WTC11 (cell line): ENCODE results near the gene ALPI. TPM values are rescaled to one million over a fixed set of nuclear protein-coding genes. Genes with fewer than 3 reads are reported as not detected.

Experiments
- ATAC-seq: fragments of 200-7000 bp; cut with Tn5 transposase; 2 replicates; pipeline ENCODE4 v1.10.0; 2021; ENCODE audit warnings: mild to moderate bottlenecking, moderate library complexity
- CTCF ChIA-PET: fragments of 300-600 bp; sonication (Branson Sonifier 250); formaldehyde crosslinking; loops from one replicate; lab custom pipeline; 2021; ENCODE audit warnings: antibody characterized with exemption; lab: Charles Lee
- POLR2A ChIA-PET: fragments of 350-600 bp; sonication (Branson Sonifier 250); formaldehyde crosslinking; loops from one replicate; lab custom pipeline; 2021; ENCODE audit warnings: antibody characterized with exemption; lab: Charles Lee
- DNase-seq: peaks from one replicate; pipeline ENCODE4 v3.0.0; 2021; ENCODE audit warnings: low spot score
- H3K27ac Mint-ChIP-seq: 2 replicates; pipeline ENCODE4 v1.8.0; 2021; ENCODE audit warnings: mixed read lengths
- H3K27me3 Mint-ChIP-seq: 2 replicates; pipeline ENCODE4 v1.8.0; 2021; ENCODE audit warnings: low read depth, mild to moderate bottlenecking, moderate library complexity, mixed read lengths
- H3K36me3 Mint-ChIP-seq: 2 replicates; pipeline ENCODE4 v1.8.0; 2021; ENCODE audit warnings: mixed read lengths
- H3K4me1 Mint-ChIP-seq: 2 replicates; pipeline ENCODE4 v1.8.0; 2022; ENCODE audit warnings: mixed read lengths
- H3K4me3 Mint-ChIP-seq: 2 replicates; pipeline ENCODE4 v1.8.0; 2021; ENCODE audit warnings: mild to moderate bottlenecking, moderate library complexity, mixed read lengths
- H3K9me3 Mint-ChIP-seq: 2 replicates; pipeline ENCODE4 v1.8.0; 2021; ENCODE audit warnings: mixed read lengths
- ATF1 ChIP-seq: sonication (generic); formaldehyde crosslinking; IDR thresholded peaks from 2 replicates; pipeline ENCODE4 v1.8.1; 2023; ENCODE audit warnings: mild to moderate bottlenecking, moderate library complexity, missing genetic modification reagents
- ATF6 ChIP-seq: sonication (generic); formaldehyde crosslinking; IDR thresholded peaks from 2 replicates; pipeline ENCODE4 v1.8.1; 2023; ENCODE audit warnings: mild to moderate bottlenecking, missing genetic modification reagents
- CBFB ChIP-seq: sonication (generic); formaldehyde crosslinking; IDR thresholded peaks from 2 replicates; pipeline ENCODE4 v1.8.1; 2022; ENCODE audit warnings: mild to moderate bottlenecking, low read depth, missing genetic modification reagents
- EMX1 ChIP-seq: fragments of 250-450 bp; sonication (Bioruptor Pico); IDR thresholded peaks from 2 replicates; pipeline ENCODE4 v1.8.0; 2021; ENCODE audit warnings: mild to moderate bottlenecking
- JUN ChIP-seq: sonication (generic); formaldehyde crosslinking; IDR thresholded peaks from 2 replicates; pipeline ENCODE4 v1.8.0; 2023; ENCODE audit warnings: mild to moderate bottlenecking, missing genetic modification reagents
- NFATC4 ChIP-seq: fragments of 250-450 bp; sonication (Bioruptor Pico); IDR thresholded peaks from 2 replicates; pipeline ENCODE4 v1.9.0; 2021; ENCODE audit warnings: mild to moderate bottlenecking
- RORB ChIP-seq: fragments of 250-450 bp; sonication (Bioruptor Pico); IDR thresholded peaks from 2 replicates; pipeline ENCODE4 v1.9.0; 2021; ENCODE audit warnings: mild to moderate bottlenecking
- TCF7 ChIP-seq: sonication (generic); formaldehyde crosslinking; IDR thresholded peaks from 2 replicates; pipeline ENCODE4 v1.8.0; 2022; ENCODE audit warnings: mild to moderate bottlenecking, low read depth, missing genetic modification reagents, moderate library complexity
- TEAD4 ChIP-seq: sonication (generic); formaldehyde crosslinking; IDR thresholded peaks from 2 replicates; pipeline ENCODE4 v1.8.0; 2022; ENCODE audit warnings: mild to moderate bottlenecking, missing genetic modification reagents
- USF1 ChIP-seq: sonication (generic); formaldehyde crosslinking; IDR thresholded peaks from 2 replicates; pipeline ENCODE4 v1.8.0; 2022; ENCODE audit warnings: mild to moderate bottlenecking, missing genetic modification reagents
- ZBTB21 ChIP-seq: sonication (generic); formaldehyde crosslinking; IDR thresholded peaks from 2 replicates; pipeline ENCODE4 v1.8.1; 2023; ENCODE audit warnings: mild to moderate bottlenecking, missing genetic modification reagents, borderline replicate concordance
- ZNF263 ChIP-seq: sonication (generic); formaldehyde crosslinking; IDR thresholded peaks from 2 replicates; pipeline ENCODE4 v1.8.1; 2022; ENCODE audit warnings: low read depth, mild to moderate bottlenecking, moderate library complexity, missing genetic modification reagents
- ZNF281 ChIP-seq: sonication (generic); formaldehyde crosslinking; IDR thresholded peaks from 2 replicates; pipeline ENCODE4 v1.8.0; 2023; ENCODE audit warnings: mild to moderate bottlenecking, missing genetic modification reagents
- ZNF671 ChIP-seq: fragments of 250-450 bp; sonication (Bioruptor Pico); IDR thresholded peaks from 2 replicates; pipeline ENCODE4 v1.8.0; 2021; ENCODE audit warnings: mild to moderate bottlenecking
- total RNA-seq: library from RNA; stranded (reverse); gene quantifications from 3 replicates; pipeline ENCODE4 v1.2.3, GENCODE V29; 2021
- TF ChIP-seq, protein P1 (sequence below): sonication (generic); formaldehyde crosslinking; IDR thresholded peaks from 2 replicates; pipeline ENCODE4 v1.8.0; 2022; ENCODE audit warnings: mild to moderate bottlenecking, missing genetic modification reagents
- TF ChIP-seq, protein P2 (sequence below): sonication (generic); formaldehyde crosslinking; IDR thresholded peaks from 2 replicates; pipeline ENCODE4 v1.8.0; 2023; ENCODE audit warnings: missing genetic modification reagents
- TF ChIP-seq, protein P3 (sequence below): sonication (generic); formaldehyde crosslinking; conservative IDR thresholded peaks from 2 replicates; pipeline ENCODE4 v1.8.1; 2022; ENCODE audit warnings: mild to moderate bottlenecking, missing genetic modification reagents
- TF ChIP-seq, protein P4 (sequence below): sonication (generic); formaldehyde crosslinking; IDR thresholded peaks from 2 replicates; pipeline ENCODE4 v1.8.1; 2023; ENCODE audit warnings: mild to moderate bottlenecking, missing genetic modification reagents, moderate library complexity

ALPI gene
- total RNA-seq, 1 experiment from 2014 or later = not detected

- TF ChIP-seq, protein P1, sequence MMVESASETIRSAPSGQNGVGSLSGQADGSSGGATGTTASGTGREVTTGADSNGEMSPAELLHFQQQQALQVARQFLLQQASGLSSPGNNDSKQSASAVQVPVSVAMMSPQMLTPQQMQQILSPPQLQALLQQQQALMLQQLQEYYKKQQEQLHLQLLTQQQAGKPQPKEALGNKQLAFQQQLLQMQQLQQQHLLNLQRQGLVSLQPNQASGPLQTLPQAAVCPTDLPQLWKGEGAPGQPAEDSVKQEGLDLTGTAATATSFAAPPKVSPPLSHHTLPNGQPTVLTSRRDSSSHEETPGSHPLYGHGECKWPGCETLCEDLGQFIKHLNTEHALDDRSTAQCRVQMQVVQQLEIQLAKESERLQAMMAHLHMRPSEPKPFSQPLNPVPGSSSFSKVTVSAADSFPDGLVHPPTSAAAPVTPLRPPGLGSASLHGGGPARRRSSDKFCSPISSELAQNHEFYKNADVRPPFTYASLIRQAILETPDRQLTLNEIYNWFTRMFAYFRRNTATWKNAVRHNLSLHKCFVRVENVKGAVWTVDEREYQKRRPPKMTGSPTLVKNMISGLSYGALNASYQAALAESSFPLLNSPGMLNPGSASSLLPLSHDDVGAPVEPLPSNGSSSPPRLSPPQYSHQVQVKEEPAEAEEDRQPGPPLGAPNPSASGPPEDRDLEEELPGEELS (CRISPR knock-in tag) = no peak
- TF ChIP-seq ATF6 (CRISPR knock-in tag) (no peak), ZNF263 (no peak), EMX1 (no peak), ZNF671 (no peak), NFATC4 (CRISPR knock-in tag) (no peak), CBFB (CRISPR knock-in tag) (no peak), ZBTB21 (CRISPR knock-in tag) (no peak)
Measured at GRCh38 chr2:232458661-232459418, 2.9 kb downstream of the ALPI start (continued).

DNA sequence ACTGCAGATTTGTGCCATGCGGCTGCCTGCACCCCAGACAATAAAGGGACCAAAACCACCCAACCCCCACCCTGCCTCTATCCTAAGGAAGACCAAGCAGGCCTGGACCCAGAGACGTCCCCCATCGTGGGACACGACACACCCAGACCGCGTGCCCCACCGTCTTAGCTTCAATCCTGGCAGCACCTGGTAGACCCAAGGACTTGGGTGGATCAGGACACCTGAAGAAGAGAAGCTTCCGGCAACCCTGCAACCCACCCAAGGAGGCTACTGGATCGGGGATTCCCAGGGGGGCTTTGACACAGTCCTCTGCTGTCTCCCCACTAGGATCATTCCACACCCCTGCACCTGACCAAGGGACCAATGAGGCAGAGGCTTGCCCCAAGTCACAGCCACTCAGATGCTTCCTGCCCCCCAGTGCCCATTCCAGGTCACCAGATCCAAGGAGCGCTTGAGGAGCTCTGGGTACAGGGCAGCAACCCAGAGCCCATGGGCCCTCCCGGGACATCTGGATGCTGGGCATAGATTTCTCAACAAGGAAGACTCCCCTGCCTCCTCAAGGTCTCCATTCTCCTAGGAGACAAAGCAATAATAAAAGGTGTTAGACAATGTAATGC, 3.6 kb downstream of the ALPI start:
- H3K4me3 Mint-ChIP-seq = no peak overlapping the region
- no peaks in the 10 kb centered on the region for H3K4me1 Mint-ChIP-seq
- POLR2A ChIA-PET = no interaction called here
- CTCF ChIA-PET = interaction anchor here (6.2 kb wide), 1 partner anchor 63 kb away, joined by 53 read pairs; the partner anchor contains the start of gene PRSS56
- H3K27ac Mint-ChIP-seq = no peak overlapping the region
- no peaks in the 10 kb centered on the region for H3K36me3 Mint-ChIP-seq
- TF ChIP-seq, protein P2, sequence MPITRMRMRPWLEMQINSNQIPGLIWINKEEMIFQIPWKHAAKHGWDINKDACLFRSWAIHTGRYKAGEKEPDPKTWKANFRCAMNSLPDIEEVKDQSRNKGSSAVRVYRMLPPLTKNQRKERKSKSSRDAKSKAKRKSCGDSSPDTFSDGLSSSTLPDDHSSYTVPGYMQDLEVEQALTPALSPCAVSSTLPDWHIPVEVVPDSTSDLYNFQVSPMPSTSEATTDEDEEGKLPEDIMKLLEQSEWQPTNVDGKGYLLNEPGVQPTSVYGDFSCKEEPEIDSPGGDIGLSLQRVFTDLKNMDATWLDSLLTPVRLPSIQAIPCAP (CRISPR knock-in tag) = no peak
- TF ChIP-seq ZBTB21 (CRISPR knock-in tag) = no peak
- no peak for TF ChIP-seq TEAD4 (CRISPR knock-in tag)
- no peak for TF ChIP-seq RORB (CRISPR knock-in tag)
- TF ChIP-seq USF1 (CRISPR knock-in tag) = no peak
- TF ChIP-seq, protein P3, sequence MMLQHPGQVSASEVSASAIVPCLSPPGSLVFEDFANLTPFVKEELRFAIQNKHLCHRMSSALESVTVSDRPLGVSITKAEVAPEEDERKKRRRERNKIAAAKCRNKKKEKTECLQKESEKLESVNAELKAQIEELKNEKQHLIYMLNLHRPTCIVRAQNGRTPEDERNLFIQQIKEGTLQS (CRISPR knock-in tag) = no peak
- TF ChIP-seq TCF7 (CRISPR knock-in tag) = no peak
- no peak for TF ChIP-seq ZNF281 (CRISPR knock-in tag)
- TF ChIP-seq JUN (CRISPR knock-in tag) = no peak
- no peak for TF ChIP-seq ATF1 (CRISPR knock-in tag)
- TF ChIP-seq, protein P4, sequence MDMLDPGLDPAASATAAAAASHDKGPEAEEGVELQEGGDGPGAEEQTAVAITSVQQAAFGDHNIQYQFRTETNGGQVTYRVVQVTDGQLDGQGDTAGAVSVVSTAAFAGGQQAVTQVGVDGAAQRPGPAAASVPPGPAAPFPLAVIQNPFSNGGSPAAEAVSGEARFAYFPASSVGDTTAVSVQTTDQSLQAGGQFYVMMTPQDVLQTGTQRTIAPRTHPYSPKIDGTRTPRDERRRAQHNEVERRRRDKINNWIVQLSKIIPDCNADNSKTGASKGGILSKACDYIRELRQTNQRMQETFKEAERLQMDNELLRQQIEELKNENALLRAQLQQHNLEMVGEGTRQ (CRISPR knock-in tag) = no peak
- no peaks in the 10 kb centered on the region for H3K9me3 Mint-ChIP-seq
- ATAC-seq (no peak), DNase-seq (no peak)
- H3K27me3 Mint-ChIP-seq = peaks cover 4% of the 10 kb centered on the region; the same call in 1 of the 2 replicates
